Body of pancreas (tissue), 4 donors: ENCODE results near the gene LRRFIP2.

Source experiments
- POLR2A ChIP-seq, 3 donors: fragments of 450-650 bp; IDR thresholded peaks; one replicate each; pipeline ENCODE4 v1.6.1; 2016; ENCODE audit warnings: antibody characterized with exemption in 3 of 3, mild to moderate bottlenecking in 2 of 3
- TF ChIP-seq, protein P1 (sequence below), 7 experiments: fragments of 450-650 bp in 4 of 7; fragments of 200-600 bp in 3 of 7; sonication (generic) in 3 of 7; IDR thresholded peaks; one replicate each; pipeline ENCODE4 v1.5.1; 2016 to 2019; ENCODE audit warnings: antibody characterized with exemption in 7 of 7

DNA sequence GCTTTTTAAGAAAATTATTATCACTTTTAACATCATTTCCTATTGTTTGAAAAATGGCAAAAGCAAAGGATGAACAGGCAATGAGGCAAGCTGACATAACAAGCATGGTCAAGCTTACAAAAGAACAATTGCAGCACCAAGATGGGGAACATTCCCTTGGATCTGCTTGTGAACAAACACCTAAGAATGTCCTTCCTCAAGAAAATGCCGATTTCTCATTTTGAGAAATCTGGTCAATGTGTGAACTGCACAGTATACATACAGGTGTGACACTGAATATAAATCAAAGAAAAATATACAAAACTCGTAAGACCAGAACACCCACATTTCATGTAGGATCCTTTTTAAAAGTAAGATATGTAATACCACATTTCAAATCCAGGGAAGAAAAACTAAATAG is 58.9 kb downstream of the LRRFIP2 start:
- TF ChIP-seq, protein P1, sequence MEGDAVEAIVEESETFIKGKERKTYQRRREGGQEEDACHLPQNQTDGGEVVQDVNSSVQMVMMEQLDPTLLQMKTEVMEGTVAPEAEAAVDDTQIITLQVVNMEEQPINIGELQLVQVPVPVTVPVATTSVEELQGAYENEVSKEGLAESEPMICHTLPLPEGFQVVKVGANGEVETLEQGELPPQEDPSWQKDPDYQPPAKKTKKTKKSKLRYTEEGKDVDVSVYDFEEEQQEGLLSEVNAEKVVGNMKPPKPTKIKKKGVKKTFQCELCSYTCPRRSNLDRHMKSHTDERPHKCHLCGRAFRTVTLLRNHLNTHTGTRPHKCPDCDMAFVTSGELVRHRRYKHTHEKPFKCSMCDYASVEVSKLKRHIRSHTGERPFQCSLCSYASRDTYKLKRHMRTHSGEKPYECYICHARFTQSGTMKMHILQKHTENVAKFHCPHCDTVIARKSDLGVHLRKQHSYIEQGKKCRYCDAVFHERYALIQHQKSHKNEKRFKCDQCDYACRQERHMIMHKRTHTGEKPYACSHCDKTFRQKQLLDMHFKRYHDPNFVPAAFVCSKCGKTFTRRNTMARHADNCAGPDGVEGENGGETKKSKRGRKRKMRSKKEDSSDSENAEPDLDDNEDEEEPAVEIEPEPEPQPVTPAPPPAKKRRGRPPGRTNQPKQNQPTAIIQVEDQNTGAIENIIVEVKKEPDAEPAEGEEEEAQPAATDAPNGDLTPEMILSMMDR (IDR thresholded peaks at IDR 0.05), result no peak
- TF ChIP-seq POLR2A (IDR thresholded peaks at IDR 0.05), result no peak
